ENCODE data around the gene ADGRA3. TPM values are rescaled to one million over a fixed set of nuclear protein-coding genes. Genes with fewer than 3 reads are reported as not detected.

The ADGRA3 gene
- total and polyA plus RNA-seq, 5 donors: 15.6 to 40.4 (median 29.6) TPM

GRCh38 chr4:22508376-22508775 lies 7.5 kb downstream of the ADGRA3 start:
- no peaks in the 10 kb centered on the region for H3K9me3 ChIP-seq (ENCODE audit: control insufficient read depth, low read length)
- intact Hi-C loops (cut with DNase I): no loop called here
- peaks cover 5% of the 10 kb centered on the region for H3K4me1 ChIP-seq (ENCODE audit: control insufficient read depth, insufficient read depth, low read length)
- ATAC-seq (no peak), DNase-seq (no peak)
- 73% methylated on average over 3 of the region's 3 CpGs for WGBS
- H3K4me3 ChIP-seq (ENCODE audit: low read length): no peak overlapping the region
- no peaks in the 10 kb centered on the region for H3K27me3 ChIP-seq (ENCODE audit: control insufficient read depth, insufficient read depth)
- no peak overlapping the region for H3K27ac ChIP-seq (ENCODE audit: low read length)

- H3K27me3 ChIP-seq (ENCODE audit: control insufficient read depth, insufficient read depth): no peaks in the 10 kb centered on the region
- no peak overlapping the region for H3K27ac ChIP-seq (ENCODE audit: low read length)
- no peaks in the 10 kb centered on the region for H3K4me1 ChIP-seq (ENCODE audit: control insufficient read depth, insufficient read depth, low read length)
- 96% methylated on average over 4 of the region's 4 CpGs for WGBS
- DNase-seq (no peak), ATAC-seq (no peak)
- intact Hi-C loops (cut with DNase I): no loop called here
- H3K9me3 ChIP-seq (ENCODE audit: control insufficient read depth, low read length): no peaks in the 10 kb centered on the region
- no peak overlapping the region for H3K4me3 ChIP-seq (ENCODE audit: low read length)
Observed at GRCh38 chr4:22504922-22505321, 10.9 kb downstream of the ADGRA3 start.

GRCh38 chr4:22504447-22504846 lies 11.4 kb downstream of the ADGRA3 start:
- Histone ChIP-seq H3K4me1 (ENCODE audit: control insufficient read depth, insufficient read depth, low read length) (no peaks in the 10 kb centered on the region), H3K27ac (ENCODE audit: low read length) (no peak overlapping the region)
- intact Hi-C loops (cut with DNase I): no loop called here

GRCh38 chr4:22502895-22503814 lies 12.7 kb downstream of the ADGRA3 start:
- Histone ChIP-seq H3K27me3 (ENCODE audit: control insufficient read depth, insufficient read depth) (no peaks in the 10 kb centered on the region), H3K27ac (ENCODE audit: low read length) (no peak overlapping the region), H3K9me3 (ENCODE audit: control insufficient read depth, low read length) (no peaks in the 10 kb centered on the region), H3K4me3 (ENCODE audit: low read length) (no peak overlapping the region), H3K4me1 (ENCODE audit: control insufficient read depth, insufficient read depth, low read length) (no peaks in the 10 kb centered on the region)
- ATAC-seq (no peak), DNase-seq (no peak)
- intact Hi-C loops (cut with DNase I): no loop called here
- 89% methylated on average over 3 of the region's 3 CpGs for WGBS

More at GRCh38 chr4:22504447-22504846, 11.4 kb downstream of the ADGRA3 start:
- no peak for DNase-seq
- no peak for ATAC-seq
- Histone ChIP-seq H3K4me3 (ENCODE audit: low read length) (no peak overlapping the region), H3K9me3 (ENCODE audit: control insufficient read depth, low read length) (no peaks in the 10 kb centered on the region), H3K27me3 (ENCODE audit: control insufficient read depth, insufficient read depth) (no peaks in the 10 kb centered on the region)
- 72% methylated on average over 5 of the region's 5 CpGs for WGBS

- intact Hi-C loops (cut with DNase I): no loop called here
- H3K27ac ChIP-seq (ENCODE audit: low read length): no peak overlapping the region
Observed at GRCh38 chr4:22501715-22502095, 14.2 kb downstream of the ADGRA3 start.

GRCh38 chr4:22500831-22501714 lies 14.8 kb downstream of the ADGRA3 start:
- H3K9me3 ChIP-seq (ENCODE audit: control insufficient read depth, low read length): no peaks in the 10 kb centered on the region
- H3K27ac ChIP-seq (ENCODE audit: low read length): peak overlapping the region; percentile 25
- DNase-seq (no peak), ATAC-seq (peak in 1 of 2 donors; percentile 36)
- no peaks in the 10 kb centered on the region for H3K27me3 ChIP-seq (ENCODE audit: control insufficient read depth, insufficient read depth)
- H3K4me1 ChIP-seq (ENCODE audit: control insufficient read depth, insufficient read depth, low read length): no peaks in the 10 kb centered on the region
- H3K4me3 ChIP-seq (ENCODE audit: low read length): no peak overlapping the region
- intact Hi-C loops (cut with DNase I): no loop called here
- 86% methylated on average over 6 of the region's 6 CpGs for WGBS

More at GRCh38 chr4:22501715-22502095, 14.2 kb downstream of the ADGRA3 start:
- Histone ChIP-seq H3K9me3 (ENCODE audit: control insufficient read depth, low read length) (no peaks in the 10 kb centered on the region), H3K27me3 (ENCODE audit: control insufficient read depth, insufficient read depth) (no peaks in the 10 kb centered on the region), H3K4me3 (ENCODE audit: low read length) (no peak overlapping the region), H3K4me1 (ENCODE audit: control insufficient read depth, insufficient read depth, low read length) (no peaks in the 10 kb centered on the region)
- no peak for DNase-seq
- WGBS: 58% methylated on average over 3 of the region's 3 CpGs
- ATAC-seq: no peak

GRCh38 chr4:22500128-22500611 lies 15.7 kb downstream of the ADGRA3 start:
- peak overlapping the region; percentile 8 for H3K27ac ChIP-seq (ENCODE audit: low read length)
- peak in 1 of 3 donors; percentile 40 for DNase-seq
- 60% methylated on average over 8 of the region's 8 CpGs for WGBS

GRCh38 chr4:22498866-22499265 lies 17.0 kb downstream of the ADGRA3 start:
- Histone ChIP-seq H3K4me3 (ENCODE audit: low read length) (no peak overlapping the region), H3K27me3 (ENCODE audit: control insufficient read depth, insufficient read depth) (no peaks in the 10 kb centered on the region), H3K27ac (ENCODE audit: low read length) (no peak overlapping the region), H3K9me3 (ENCODE audit: control insufficient read depth, low read length) (no peaks in the 10 kb centered on the region), H3K4me1 (ENCODE audit: control insufficient read depth, insufficient read depth, low read length) (no peaks in the 10 kb centered on the region)
- DNase-seq (no peak), ATAC-seq (no peak)
- 83% methylated on average over 6 of the region's 6 CpGs for WGBS
- intact Hi-C loops (cut with DNase I): no loop called here

More at GRCh38 chr4:22500128-22500611, 15.7 kb downstream of the ADGRA3 start:
- Histone ChIP-seq H3K4me3 (ENCODE audit: low read length) (no peak overlapping the region), H3K9me3 (ENCODE audit: control insufficient read depth, low read length) (no peaks in the 10 kb centered on the region), H3K4me1 (ENCODE audit: control insufficient read depth, insufficient read depth, low read length) (no peaks in the 10 kb centered on the region), H3K27me3 (ENCODE audit: control insufficient read depth, insufficient read depth) (no peaks in the 10 kb centered on the region)
- ATAC-seq: peak in 1 of 2 donors; percentile 67
- intact Hi-C loops (cut with DNase I): no loop called here

- Histone ChIP-seq H3K4me3 (ENCODE audit: low read length) (no peak overlapping the region), H3K9me3 (ENCODE audit: control insufficient read depth, low read length) (no peaks in the 10 kb centered on the region), H3K27me3 (ENCODE audit: control insufficient read depth, insufficient read depth) (no peaks in the 10 kb centered on the region), H3K4me1 (ENCODE audit: control insufficient read depth, insufficient read depth, low read length) (no peaks in the 10 kb centered on the region), H3K27ac (ENCODE audit: low read length) (no peak overlapping the region)
- intact Hi-C loops (cut with DNase I): no loop called here
- ATAC-seq (no peak), DNase-seq (no peak)
- 85% methylated on average over 6 of the region's 6 CpGs for WGBS
Observed at GRCh38 chr4:22496165-22496813, 19.6 kb downstream of the ADGRA3 start.

- DNase-seq (no peak), ATAC-seq (no peak)
- intact Hi-C loops (cut with DNase I): no loop called here
- Histone ChIP-seq H3K9me3 (ENCODE audit: control insufficient read depth, low read length) (no peaks in the 10 kb centered on the region), H3K4me3 (ENCODE audit: low read length) (no peak overlapping the region), H3K27ac (ENCODE audit: low read length) (no peak overlapping the region), H3K27me3 (ENCODE audit: control insufficient read depth, insufficient read depth) (no peaks in the 10 kb centered on the region), H3K4me1 (ENCODE audit: control insufficient read depth, insufficient read depth, low read length) (no peaks in the 10 kb centered on the region)
- WGBS: 94% methylated on average over 5 of the region's 5 CpGs
Observed at GRCh38 chr4:22493523-22493922, 22.3 kb downstream of the ADGRA3 start.

Data from right cardiac atrium (tissue), 5 donors.